HUES48 (cell line): Measurements from ENCODE around the gene TMEM81.

ENCODE experiments used
- H3K27ac ChIP-seq: one replicate; pipeline ENCODE4 v1.7.0; 2013; ENCODE audit warnings: low read depth, low read length, inconsistent platforms
- H3K27me3 ChIP-seq: 2 replicates; pipeline ENCODE4 v1.6.1; 2013; ENCODE audit warnings: mild to moderate bottlenecking, low read length; ENCODE audit not compliant: control insufficient read depth, insufficient read depth
- H3K36me3 ChIP-seq: 2 replicates; pipeline ENCODE4 v1.6.1; 2013; ENCODE audit warnings: low read length; ENCODE audit not compliant: control insufficient read depth, insufficient read depth
- H3K4me1 ChIP-seq: 2 replicates; pipeline ENCODE4 v1.6.1; 2013; ENCODE audit warnings: mild to moderate bottlenecking, low read length; ENCODE audit not compliant: control insufficient read depth, insufficient read depth
- H3K4me3 ChIP-seq: 2 replicates; pipeline ENCODE4 v1.5.1; 2013; ENCODE audit warnings: mild to moderate bottlenecking, low read depth, low read length
- H3K9ac ChIP-seq: 2 replicates; pipeline ENCODE4 v1.6.1; 2013; ENCODE audit warnings: mild to moderate bottlenecking, low read depth, low read length, moderate library complexity
- H3K9me3 ChIP-seq: 2 replicates; pipeline ENCODE4 v1.6.1; 2013; ENCODE audit warnings: low read length; ENCODE audit not compliant: control insufficient read depth, insufficient read depth

Gene TMEM81

GRCh38 chr1:205068001-205068400, 16.3 kb downstream of the TMEM81 start:
- no peak overlapping the region for H3K27ac ChIP-seq

GRCh38 chr1:205067031-205067430, 17.2 kb downstream of the TMEM81 start:
- Histone ChIP-seq H3K36me3 (no peaks in the 10 kb centered on the region), H3K4me1 (no peaks in the 10 kb centered on the region), H3K4me3 (no peak overlapping the region), H3K27me3 (no peaks in the 10 kb centered on the region), H3K9me3 (no peaks in the 10 kb centered on the region), H3K9ac (no peak overlapping the region), H3K27ac (no peak overlapping the region)

More at GRCh38 chr1:205068001-205068400, 16.3 kb downstream of the TMEM81 start:
- no peak overlapping the region for H3K4me3 ChIP-seq
- no peaks in the 10 kb centered on the region for H3K36me3 ChIP-seq
- H3K9me3 ChIP-seq, result no peaks in the 10 kb centered on the region
- no peaks in the 10 kb centered on the region for H3K4me1 ChIP-seq
- no peak overlapping the region for H3K9ac ChIP-seq
- no peaks in the 10 kb centered on the region for H3K27me3 ChIP-seq

DNA sequence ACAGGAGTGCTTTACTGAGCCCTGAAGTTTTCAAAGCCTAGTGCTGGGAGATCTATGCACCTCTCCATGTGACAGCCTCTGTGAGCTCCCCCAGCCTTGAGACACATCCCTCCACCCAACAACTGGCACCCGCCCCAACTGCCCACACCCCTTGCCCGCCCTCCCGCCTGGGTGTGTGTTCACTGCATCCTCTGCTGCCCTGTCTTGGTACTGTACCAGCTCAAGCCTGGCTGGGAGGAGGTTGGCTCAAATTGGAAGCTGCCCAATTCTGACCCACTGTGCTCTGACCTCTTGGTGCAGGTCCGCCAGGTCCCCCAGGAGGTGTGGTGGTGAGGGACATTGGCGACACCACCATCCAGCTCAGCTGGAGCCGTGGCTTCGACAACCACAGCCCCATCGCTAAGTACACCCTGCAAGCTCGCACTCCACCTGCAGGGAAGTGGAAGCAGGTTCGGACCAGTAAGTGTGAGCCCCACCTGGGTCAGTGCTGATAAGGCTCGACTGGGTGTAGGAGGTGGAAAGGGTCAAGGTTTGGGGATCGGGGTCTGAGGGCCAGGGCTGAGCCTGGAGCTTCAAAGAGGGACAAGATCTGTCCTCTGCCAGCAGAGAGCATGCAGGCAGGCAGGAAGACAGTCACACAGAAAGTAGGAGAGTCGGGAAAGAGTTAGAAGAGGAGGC, 18.0 kb downstream of the TMEM81 start:
- H3K4me3 ChIP-seq, result no peak overlapping the region
- H3K27me3 ChIP-seq, result no peaks in the 10 kb centered on the region
- peaks cover 3% of the 10 kb centered on the region; the same call in 1 of the 2 replicates for H3K4me1 ChIP-seq
- no peak overlapping the region for H3K9ac ChIP-seq
- H3K36me3 ChIP-seq, result no peaks in the 10 kb centered on the region
- H3K9me3 ChIP-seq, result no peaks in the 10 kb centered on the region
- no peak overlapping the region for H3K27ac ChIP-seq

DNA sequence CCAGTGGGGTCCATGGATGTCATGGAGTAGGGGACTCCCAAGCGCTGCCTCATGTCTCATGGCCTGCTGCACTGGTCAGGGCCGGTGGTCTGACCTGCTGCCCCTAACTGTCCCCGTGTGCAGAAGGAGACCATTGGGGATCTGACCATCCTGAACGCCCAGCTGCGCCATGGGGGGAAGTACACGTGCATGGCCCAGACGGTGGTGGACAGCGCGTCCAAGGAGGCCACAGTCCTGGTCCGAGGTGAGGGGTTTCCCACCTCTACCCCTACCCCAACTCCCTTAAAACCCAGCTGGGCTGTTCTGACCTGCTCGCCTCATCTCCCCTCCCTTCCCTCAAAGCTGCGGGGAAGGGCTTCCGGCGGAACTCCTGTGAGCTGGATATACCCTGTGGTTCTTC, 18.6 kb downstream of the TMEM81 start:
- Histone ChIP-seq H3K27me3 (no peaks in the 10 kb centered on the region), H3K9me3 (no peaks in the 10 kb centered on the region), H3K4me1 (peaks cover 3% of the 10 kb centered on the region; the same call in 1 of the 2 replicates), H3K27ac (no peak overlapping the region), H3K36me3 (no peaks in the 10 kb centered on the region), H3K9ac (no peak overlapping the region), H3K4me3 (no peak overlapping the region)

- H3K4me3 ChIP-seq, result no peak overlapping the region
- peaks cover 3% of the 10 kb centered on the region; the same call in 1 of the 2 replicates for H3K4me1 ChIP-seq
- H3K9ac ChIP-seq, result no peak overlapping the region
- no peaks in the 10 kb centered on the region for H3K9me3 ChIP-seq
- H3K27ac ChIP-seq, result no peak overlapping the region
- no peaks in the 10 kb centered on the region for H3K27me3 ChIP-seq
- no peaks in the 10 kb centered on the region for H3K36me3 ChIP-seq
Observed at GRCh38 chr1:205064741-205065316, 19.4 kb downstream of the TMEM81 start.

GRCh38 chr1:205064301-205064700, 20.0 kb downstream of the TMEM81 start:
- H3K27ac ChIP-seq, result no peak overlapping the region
- H3K36me3 ChIP-seq, result no peaks in the 10 kb centered on the region
- H3K4me3 ChIP-seq, result no peak overlapping the region
- peaks cover 3% of the 10 kb centered on the region; the same call in 1 of the 2 replicates for H3K4me1 ChIP-seq
- H3K9me3 ChIP-seq, result no peaks in the 10 kb centered on the region
- H3K27me3 ChIP-seq, result no peaks in the 10 kb centered on the region
- no peak overlapping the region for H3K9ac ChIP-seq

- Histone ChIP-seq H3K27ac (no peak overlapping the region), H3K36me3 (no peaks in the 10 kb centered on the region), H3K4me1 (peaks cover 3% of the 10 kb centered on the region; the same call in 1 of the 2 replicates), H3K9ac (no peak overlapping the region), H3K9me3 (no peaks in the 10 kb centered on the region), H3K4me3 (no peak overlapping the region), H3K27me3 (no peaks in the 10 kb centered on the region)
Observed at GRCh38 chr1:205062895-205063294, 21.4 kb downstream of the TMEM81 start.

DNA sequence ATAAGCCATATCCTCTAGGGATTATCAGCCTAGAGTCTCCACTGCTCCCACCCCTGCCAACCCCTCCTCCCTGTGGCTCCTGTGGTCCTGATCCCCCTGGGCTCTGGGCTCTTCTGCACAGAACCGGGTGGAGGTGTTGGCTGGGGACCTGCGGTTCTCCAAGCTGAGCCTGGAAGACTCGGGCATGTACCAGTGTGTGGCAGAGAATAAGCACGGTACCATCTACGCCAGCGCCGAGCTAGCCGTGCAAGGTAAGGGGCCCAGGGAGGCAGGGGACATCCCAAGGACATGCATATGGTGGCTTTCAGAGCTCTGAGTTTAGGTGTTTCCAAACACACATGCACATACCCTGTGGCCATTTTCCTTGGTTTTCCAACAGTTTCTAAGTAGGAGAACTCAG, 21.9 kb downstream of the TMEM81 start:
- Histone ChIP-seq H3K4me3 (no peak overlapping the region), H3K9me3 (no peaks in the 10 kb centered on the region), H3K27me3 (no peaks in the 10 kb centered on the region), H3K9ac (no peak overlapping the region), H3K36me3 (no peaks in the 10 kb centered on the region), H3K27ac (no peak overlapping the region), H3K4me1 (peaks cover 3% of the 10 kb centered on the region; the same call in 1 of the 2 replicates)

DNA sequence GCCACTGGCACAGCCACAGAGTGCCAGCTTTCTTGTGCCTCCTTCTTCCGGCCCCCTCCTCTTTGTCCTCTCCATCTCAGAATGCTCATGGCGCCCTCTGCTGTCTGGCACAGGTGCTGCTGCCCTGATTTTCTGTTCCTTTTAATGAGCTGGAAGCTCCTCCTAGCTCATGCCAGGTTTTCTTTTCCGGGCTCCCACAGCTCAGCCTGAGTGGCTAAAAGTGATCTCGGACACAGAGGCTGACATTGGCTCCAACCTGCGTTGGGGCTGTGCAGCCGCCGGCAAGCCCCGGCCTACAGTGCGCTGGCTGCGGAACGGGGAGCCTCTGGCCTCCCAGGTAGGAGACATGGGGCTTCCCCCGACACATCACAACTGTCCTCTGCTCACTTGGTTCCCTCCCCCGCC, 22.6 kb downstream of the TMEM81 start:
- H3K4me3 ChIP-seq, result no peak overlapping the region
- no peaks in the 10 kb centered on the region for H3K36me3 ChIP-seq
- no peaks in the 10 kb centered on the region for H3K9me3 ChIP-seq
- no peaks in the 10 kb centered on the region for H3K27me3 ChIP-seq
- H3K27ac ChIP-seq, result no peak overlapping the region
- H3K9ac ChIP-seq, result no peak overlapping the region
- peaks cover 3% of the 10 kb centered on the region; the same call in 1 of the 2 replicates for H3K4me1 ChIP-seq

- no peaks in the 10 kb centered on the region for H3K36me3 ChIP-seq
- no peaks in the 10 kb centered on the region for H3K9me3 ChIP-seq
- H3K27me3 ChIP-seq, result no peaks in the 10 kb centered on the region
- H3K4me1 ChIP-seq, result peaks cover 3% of the 10 kb centered on the region; the same call in 1 of the 2 replicates
- no peak overlapping the region for H3K4me3 ChIP-seq
- no peak overlapping the region for H3K9ac ChIP-seq
- H3K27ac ChIP-seq, result no peak overlapping the region
Observed at GRCh38 chr1:205061227-205061626, 23.0 kb downstream of the TMEM81 start.

GRCh38 chr1:205060746-205061145, 23.5 kb downstream of the TMEM81 start:
- no peaks in the 10 kb centered on the region for H3K27me3 ChIP-seq
- H3K4me1 ChIP-seq, result peaks cover 3% of the 10 kb centered on the region; the same call in 1 of the 2 replicates
- no peaks in the 10 kb centered on the region for H3K36me3 ChIP-seq
- no peak overlapping the region for H3K27ac ChIP-seq
- H3K4me3 ChIP-seq, result no peak overlapping the region
- H3K9ac ChIP-seq, result no peak overlapping the region
- H3K9me3 ChIP-seq, result no peaks in the 10 kb centered on the region
